Central memory CD8-positive, alpha-beta T cell (primary cell): ENCODE measurements around the gene COIL.

Source experiments
- ATAC-seq: fragments of 150-1000 bp; cut with Tn5 transposase; replicated peaks from 2 replicates; pipeline ENCODE4 v1.10.0; 2022; ENCODE audit warnings: mild to moderate bottlenecking, moderate FRiP score, moderate number of reproducible peaks; ENCODE audit not compliant: poor library complexity, severe bottlenecking; ENCODE audit errors: extremely low read depth
- DNase-seq, 2 donors: peaks; one replicate each; pipeline ENCODE4 v3.0.0; 2021; ENCODE audit warnings: low spot score in 2 of 2
- H3K27ac Mint-ChIP-seq: one replicate; pipeline ENCODE4 v1.8.0; 2022; ENCODE audit warnings: low read depth, mild to moderate bottlenecking, moderate library complexity, mixed read lengths
- H3K27me3 Mint-ChIP-seq: one replicate; pipeline ENCODE4 v1.8.0; 2022; ENCODE audit warnings: mixed read lengths
- H3K36me3 Mint-ChIP-seq: one replicate; pipeline ENCODE4 v1.8.0; 2022; ENCODE audit warnings: mild to moderate bottlenecking, moderate library complexity, mixed read lengths; ENCODE audit not compliant: insufficient read depth
- H3K4me1 Mint-ChIP-seq: one replicate; pipeline ENCODE4 v1.8.0; 2022; ENCODE audit warnings: mixed read lengths
- H3K4me3 Mint-ChIP-seq: one replicate; pipeline ENCODE4 v1.8.0; 2022; ENCODE audit warnings: mild to moderate bottlenecking, moderate library complexity, mixed read lengths
- H3K9me3 Mint-ChIP-seq: one replicate; pipeline ENCODE4 v1.8.0; 2022; ENCODE audit warnings: mixed read lengths

The COIL gene

GRCh38 chr17:56960596-56961538 lies at the start of gene COIL:
TSS of gene COIL (minus strand) at chr17:56961050. CDS start at chr17:56961019, 31 bp downstream.
- H3K27me3 Mint-ChIP-seq, result no peaks in the 10 kb centered on the region
- peak; percentile 97 for ATAC-seq
- peaks cover 6% of the 10 kb centered on the region for H3K36me3 Mint-ChIP-seq
- H3K4me3 Mint-ChIP-seq, result peak within 1 kb of the TSS; percentile 76
- peak within 1 kb of the TSS; percentile 74 for H3K27ac Mint-ChIP-seq
- DNase-seq, result peak; percentile 88 to 94
- no peaks in the 10 kb centered on the region for H3K9me3 Mint-ChIP-seq
- H3K4me1 Mint-ChIP-seq, result peaks cover 6% of the 10 kb centered on the region

- H3K27ac Mint-ChIP-seq, result no peak overlapping the region
- H3K27me3 Mint-ChIP-seq, result peaks cover 14% of the 10 kb centered on the region
- no peak for ATAC-seq
- H3K4me3 Mint-ChIP-seq, result peak overlapping the region; percentile 4
- H3K36me3 Mint-ChIP-seq, result peaks cover 2% of the 10 kb centered on the region
- no peaks in the 10 kb centered on the region for H3K9me3 Mint-ChIP-seq
- peaks cover 11% of the 10 kb centered on the region for H3K4me1 Mint-ChIP-seq
- DNase-seq, result no peak
These were observed 49.6 kb upstream of the COIL start for GRCh38 chr17:57010487-57010886.

- peak; percentile 20 for DNase-seq
- Mint-ChIP-seq H3K36me3 (peaks cover 2% of the 10 kb centered on the region), H3K4me1 (peaks cover 17% of the 10 kb centered on the region), H3K4me3 (peak overlapping the region; percentile 4), H3K27me3 (peaks cover 11% of the 10 kb centered on the region), H3K9me3 (no peaks in the 10 kb centered on the region), H3K27ac (no peak overlapping the region)
- peak; percentile 64 for ATAC-seq
These were observed 49.0 kb upstream of the COIL start for GRCh38 chr17:57009737-57010445.

GRCh38 chr17:57008958-57009357 lies 48.1 kb upstream of the COIL start:
- no peak overlapping the region for H3K4me3 Mint-ChIP-seq
- H3K4me1 Mint-ChIP-seq, result peaks cover 17% of the 10 kb centered on the region
- peaks cover 2% of the 10 kb centered on the region for H3K36me3 Mint-ChIP-seq
- peaks cover 4% of the 10 kb centered on the region for H3K27me3 Mint-ChIP-seq
- H3K9me3 Mint-ChIP-seq, result no peaks in the 10 kb centered on the region
- DNase-seq, result no peak
- H3K27ac Mint-ChIP-seq, result no peak overlapping the region
- ATAC-seq, result no peak

- Mint-ChIP-seq H3K9me3 (no peaks in the 10 kb centered on the region), H3K27me3 (no peaks in the 10 kb centered on the region), H3K4me3 (no peak overlapping the region), H3K27ac (no peak overlapping the region), H3K4me1 (peaks cover 17% of the 10 kb centered on the region), H3K36me3 (peaks cover 2% of the 10 kb centered on the region)
- ATAC-seq (no peak), DNase-seq (no peak)
These were observed 45.2 kb upstream of the COIL start for GRCh38 chr17:57006040-57006439.

GRCh38 chr17:57004944-57005579 lies 44.2 kb upstream of the COIL start:
- DNase-seq, result no peak
- Mint-ChIP-seq H3K27ac (no peak overlapping the region), H3K4me1 (peaks cover 14% of the 10 kb centered on the region), H3K27me3 (no peaks in the 10 kb centered on the region), H3K36me3 (peaks cover 2% of the 10 kb centered on the region), H3K9me3 (no peaks in the 10 kb centered on the region), H3K4me3 (no peak overlapping the region)
- peak; percentile 62 for ATAC-seq

- ATAC-seq, result no peak
- H3K27me3 Mint-ChIP-seq, result no peaks in the 10 kb centered on the region
- H3K9me3 Mint-ChIP-seq, result no peaks in the 10 kb centered on the region
- H3K36me3 Mint-ChIP-seq, result peaks cover 2% of the 10 kb centered on the region
- no peak overlapping the region for H3K27ac Mint-ChIP-seq
- peaks cover 11% of the 10 kb centered on the region for H3K4me1 Mint-ChIP-seq
- no peak for DNase-seq
- no peak overlapping the region for H3K4me3 Mint-ChIP-seq
These were observed 42.1 kb upstream of the COIL start for GRCh38 chr17:57002904-57003303.

- DNase-seq (no peak), ATAC-seq (no peak)
- H3K4me3 Mint-ChIP-seq, result no peak overlapping the region
- H3K4me1 Mint-ChIP-seq, result peaks cover 11% of the 10 kb centered on the region
- H3K27me3 Mint-ChIP-seq, result no peaks in the 10 kb centered on the region
- no peak overlapping the region for H3K27ac Mint-ChIP-seq
- no peaks in the 10 kb centered on the region for H3K9me3 Mint-ChIP-seq
- peaks cover 6% of the 10 kb centered on the region for H3K36me3 Mint-ChIP-seq
These were observed 40.7 kb upstream of the COIL start for GRCh38 chr17:57001541-57001940.

- Mint-ChIP-seq H3K4me3 (no peak overlapping the region), H3K36me3 (peaks cover 6% of the 10 kb centered on the region), H3K9me3 (no peaks in the 10 kb centered on the region), H3K27ac (no peak overlapping the region), H3K27me3 (no peaks in the 10 kb centered on the region), H3K4me1 (no peaks in the 10 kb centered on the region)
- no peak for ATAC-seq
- DNase-seq, result no peak
These were observed 36.5 kb upstream of the COIL start for GRCh38 chr17:56997313-56997712.

- no peak overlapping the region for H3K4me3 Mint-ChIP-seq
- DNase-seq, result no peak
- H3K36me3 Mint-ChIP-seq, result peaks cover 6% of the 10 kb centered on the region
- H3K27me3 Mint-ChIP-seq, result no peaks in the 10 kb centered on the region
- no peak for ATAC-seq
- no peaks in the 10 kb centered on the region for H3K9me3 Mint-ChIP-seq
- no peak overlapping the region for H3K27ac Mint-ChIP-seq
- no peaks in the 10 kb centered on the region for H3K4me1 Mint-ChIP-seq
These were observed 34.9 kb upstream of the COIL start for GRCh38 chr17:56995766-56996165.

GRCh38 chr17:56994009-56994792 lies 33.4 kb upstream of the COIL start:
- Mint-ChIP-seq H3K4me3 (no peak overlapping the region), H3K27ac (no peak overlapping the region), H3K4me1 (no peaks in the 10 kb centered on the region), H3K27me3 (no peaks in the 10 kb centered on the region), H3K36me3 (peaks cover 8% of the 10 kb centered on the region), H3K9me3 (no peaks in the 10 kb centered on the region)
- DNase-seq (no peak), ATAC-seq (no peak)

- DNase-seq (no peak), ATAC-seq (no peak)
- H3K4me3 Mint-ChIP-seq, result no peak overlapping the region
- H3K27ac Mint-ChIP-seq, result no peak overlapping the region
- H3K36me3 Mint-ChIP-seq, result peaks cover 16% of the 10 kb centered on the region
- no peaks in the 10 kb centered on the region for H3K9me3 Mint-ChIP-seq
- no peaks in the 10 kb centered on the region for H3K4me1 Mint-ChIP-seq
- H3K27me3 Mint-ChIP-seq, result no peaks in the 10 kb centered on the region
These were observed 31.5 kb upstream of the COIL start for GRCh38 chr17:56992364-56992763.
